Neural cell (in vitro differentiated cells): Measurements from ENCODE around the gene TUBAL3.

ENCODE experiments used
- CTCF ChIP-seq: fragments of 450-650 bp; IDR thresholded peaks from 2 replicates; pipeline ENCODE4 v1.5.1; 2014; ENCODE audit warnings: antibody characterized with exemption, mild to moderate bottlenecking, moderate library complexity; ENCODE audit not compliant: poor library complexity, severe bottlenecking
- MXI1 ChIP-seq: fragments of 450-650 bp; conservative IDR thresholded peaks from 2 replicates; pipeline ENCODE4 v1.6.1; 2014; ENCODE audit warnings: antibody characterized with exemption, mild to moderate bottlenecking; ENCODE audit not compliant: poor library complexity, severe bottlenecking
- POLR2AphosphoS5 ChIP-seq: IDR thresholded peaks from 2 replicates; pipeline ENCODE4 v1.6.1; 2012

DNA sequence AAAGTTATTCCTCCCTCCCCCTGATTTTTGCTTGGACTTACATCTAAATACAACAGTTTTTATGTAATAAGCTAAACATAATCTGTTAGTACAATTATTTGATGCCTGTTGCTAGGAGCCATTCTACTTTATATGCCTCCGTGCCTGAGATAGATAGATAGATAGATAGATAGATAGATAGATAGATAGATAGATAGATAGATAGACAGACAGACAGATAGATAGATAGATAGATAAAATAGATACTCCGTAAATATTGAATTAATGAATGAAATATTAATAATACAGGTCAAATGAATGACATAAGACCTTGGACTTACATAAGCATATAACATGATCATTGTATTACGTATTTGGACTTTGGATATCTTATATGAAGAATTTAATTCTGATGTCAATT, 30.7 kb upstream of the TUBAL3 start:
- TF ChIP-seq CTCF, result no peak
- no peak for TF ChIP-seq POLR2AphosphoS5
- no peak for TF ChIP-seq MXI1
